Nephron progenitor cell (in vitro differentiated cells): ENCODE results near the gene FRMD5.

Experiments used
- DNase-seq: peaks from one replicate; pipeline ENCODE4 v3.0.0; 2021
- H3K27ac Mint-ChIP-seq: 2 replicates; pipeline ENCODE4 v1.8.0; 2021; ENCODE audit warnings: mild to moderate bottlenecking, moderate library complexity, mixed read lengths
- H3K27me3 Mint-ChIP-seq: 2 replicates; pipeline ENCODE4 v1.8.0; 2021; ENCODE audit warnings: mild to moderate bottlenecking, low read depth, mixed read lengths; ENCODE audit not compliant: poor library complexity
- H3K36me3 Mint-ChIP-seq: 2 replicates; pipeline ENCODE4 v1.8.0; 2021; ENCODE audit warnings: low read depth, mixed read lengths
- H3K4me1 Mint-ChIP-seq: 2 replicates; pipeline ENCODE4 v1.8.0; 2021; ENCODE audit warnings: mixed read lengths
- H3K4me3 Mint-ChIP-seq: 2 replicates; pipeline ENCODE4 v1.8.0; 2021; ENCODE audit warnings: mild to moderate bottlenecking, moderate library complexity, mixed read lengths
- H3K9me3 Mint-ChIP-seq: 2 replicates; pipeline ENCODE4 v1.8.0; 2021; ENCODE audit warnings: mild to moderate bottlenecking, moderate library complexity, mixed read lengths
- TF ChIP-seq, protein P1 (sequence below): fragments of 200-600 bp; sonication (generic); IDR thresholded peaks from 2 replicates; pipeline ENCODE4 v1.5.0; 2021; ENCODE audit warnings: antibody characterized with exemption

The FRMD5 gene

DNA sequence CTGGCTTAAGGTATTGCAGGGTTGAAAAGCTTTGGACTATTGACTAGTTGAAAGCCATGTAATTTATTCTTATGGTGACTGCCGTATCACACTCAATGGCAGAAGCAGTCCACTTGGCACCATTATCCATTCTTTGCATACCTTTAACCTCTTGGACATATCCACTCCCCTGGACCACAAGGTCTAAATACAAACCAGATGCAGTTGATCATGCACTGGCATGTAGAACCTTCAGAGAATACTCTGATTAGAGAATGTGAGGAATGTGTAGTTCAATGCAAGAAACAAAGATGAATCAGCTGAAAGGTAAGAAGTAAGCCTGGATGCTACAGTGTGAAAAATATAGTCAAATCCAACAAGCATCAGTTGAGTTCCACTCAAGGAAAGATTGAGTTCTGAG lies 93.1 kb downstream of the FRMD5 start:
- TF ChIP-seq, protein P1, sequence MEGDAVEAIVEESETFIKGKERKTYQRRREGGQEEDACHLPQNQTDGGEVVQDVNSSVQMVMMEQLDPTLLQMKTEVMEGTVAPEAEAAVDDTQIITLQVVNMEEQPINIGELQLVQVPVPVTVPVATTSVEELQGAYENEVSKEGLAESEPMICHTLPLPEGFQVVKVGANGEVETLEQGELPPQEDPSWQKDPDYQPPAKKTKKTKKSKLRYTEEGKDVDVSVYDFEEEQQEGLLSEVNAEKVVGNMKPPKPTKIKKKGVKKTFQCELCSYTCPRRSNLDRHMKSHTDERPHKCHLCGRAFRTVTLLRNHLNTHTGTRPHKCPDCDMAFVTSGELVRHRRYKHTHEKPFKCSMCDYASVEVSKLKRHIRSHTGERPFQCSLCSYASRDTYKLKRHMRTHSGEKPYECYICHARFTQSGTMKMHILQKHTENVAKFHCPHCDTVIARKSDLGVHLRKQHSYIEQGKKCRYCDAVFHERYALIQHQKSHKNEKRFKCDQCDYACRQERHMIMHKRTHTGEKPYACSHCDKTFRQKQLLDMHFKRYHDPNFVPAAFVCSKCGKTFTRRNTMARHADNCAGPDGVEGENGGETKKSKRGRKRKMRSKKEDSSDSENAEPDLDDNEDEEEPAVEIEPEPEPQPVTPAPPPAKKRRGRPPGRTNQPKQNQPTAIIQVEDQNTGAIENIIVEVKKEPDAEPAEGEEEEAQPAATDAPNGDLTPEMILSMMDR = no peak
- H3K36me3 Mint-ChIP-seq = no peaks in the 10 kb centered on the region
- H3K4me3 Mint-ChIP-seq = no peak overlapping the region
- H3K27me3 Mint-ChIP-seq = no peaks in the 10 kb centered on the region
- DNase-seq = no peak
- H3K4me1 Mint-ChIP-seq = peaks cover 4% of the 10 kb centered on the region
- H3K27ac Mint-ChIP-seq = no peak overlapping the region
- H3K9me3 Mint-ChIP-seq = no peaks in the 10 kb centered on the region

DNA sequence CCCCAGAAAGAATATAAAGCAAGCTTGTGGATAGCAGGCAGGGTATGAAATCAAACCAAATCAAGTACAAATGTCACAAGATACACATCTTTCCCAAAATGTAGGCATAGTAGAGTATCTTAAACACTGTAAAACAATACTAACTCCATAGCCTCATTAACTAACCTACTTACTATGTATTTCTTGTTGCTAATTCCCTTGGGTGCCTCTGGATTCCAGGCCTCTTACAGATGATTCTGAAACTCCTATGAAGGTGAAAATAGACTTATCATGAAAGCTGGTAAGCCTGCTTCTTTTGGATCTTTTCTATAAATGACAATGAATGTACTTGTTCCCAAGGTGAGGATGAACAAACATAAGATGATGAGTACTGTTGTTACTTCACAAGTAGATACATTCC lies 93.8 kb downstream of the FRMD5 start:
- Mint-ChIP-seq H3K27me3 (no peaks in the 10 kb centered on the region), H3K4me1 (peaks cover 4% of the 10 kb centered on the region), H3K9me3 (no peaks in the 10 kb centered on the region), H3K36me3 (no peaks in the 10 kb centered on the region), H3K27ac (no peak overlapping the region), H3K4me3 (no peak overlapping the region)
- DNase-seq = no peak
- TF ChIP-seq, protein P1 = no peak

DNA sequence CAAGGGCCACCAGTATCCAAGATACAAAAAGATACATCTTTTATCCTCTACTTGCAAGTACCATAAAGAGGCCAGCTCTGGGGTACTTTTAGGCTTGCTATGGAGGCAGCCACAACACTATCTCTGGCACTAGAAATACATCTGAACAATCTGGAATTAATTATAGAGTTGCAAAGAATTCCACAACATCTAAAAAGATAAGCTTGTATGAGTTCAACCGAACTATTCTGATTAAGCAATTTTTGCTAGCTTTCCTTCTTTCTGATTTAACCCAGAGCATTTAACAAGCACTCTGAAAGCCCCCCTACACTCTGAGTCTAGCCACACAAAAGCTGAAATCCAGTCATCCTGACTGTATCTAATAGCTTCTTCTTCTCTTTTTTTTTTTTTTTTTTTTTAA lies 95.4 kb downstream of the FRMD5 start:
- Mint-ChIP-seq H3K9me3 (no peaks in the 10 kb centered on the region), H3K27me3 (no peaks in the 10 kb centered on the region), H3K4me1 (peaks cover 4% of the 10 kb centered on the region)

DNA sequence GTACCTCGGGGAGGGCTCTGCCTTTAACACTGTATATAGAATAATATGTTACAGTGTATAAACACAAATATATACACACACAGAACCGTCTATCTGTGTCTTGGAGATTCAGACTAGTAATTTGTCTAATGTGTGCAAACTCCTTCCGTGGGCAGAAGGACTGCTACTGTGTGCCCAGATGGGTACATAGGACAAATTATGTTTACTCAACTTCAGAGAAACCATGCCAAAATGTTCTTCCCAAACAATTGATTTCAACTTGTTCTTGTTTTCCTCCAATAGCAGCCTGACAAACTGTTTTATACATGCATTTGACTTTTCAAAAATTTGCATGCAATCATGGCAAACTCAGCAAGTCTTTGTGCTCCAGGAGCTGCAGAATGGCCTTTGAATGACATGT lies 97.5 kb downstream of the FRMD5 start:
- peaks cover 4% of the 10 kb centered on the region for H3K4me1 Mint-ChIP-seq
- TF ChIP-seq, protein P1 = no peak
- H3K27me3 Mint-ChIP-seq = no peaks in the 10 kb centered on the region
- H3K36me3 Mint-ChIP-seq = no peaks in the 10 kb centered on the region
- H3K4me3 Mint-ChIP-seq = no peak overlapping the region
- DNase-seq = no peak
- no peaks in the 10 kb centered on the region for H3K9me3 Mint-ChIP-seq
- no peak overlapping the region for H3K27ac Mint-ChIP-seq

More for the DNA sequence above, 95.4 kb downstream of the FRMD5 start:
- TF ChIP-seq, protein P1 = no peak
- no peaks in the 10 kb centered on the region for H3K36me3 Mint-ChIP-seq
- H3K27ac Mint-ChIP-seq = no peak overlapping the region
- no peak for DNase-seq
- no peak overlapping the region for H3K4me3 Mint-ChIP-seq

DNA sequence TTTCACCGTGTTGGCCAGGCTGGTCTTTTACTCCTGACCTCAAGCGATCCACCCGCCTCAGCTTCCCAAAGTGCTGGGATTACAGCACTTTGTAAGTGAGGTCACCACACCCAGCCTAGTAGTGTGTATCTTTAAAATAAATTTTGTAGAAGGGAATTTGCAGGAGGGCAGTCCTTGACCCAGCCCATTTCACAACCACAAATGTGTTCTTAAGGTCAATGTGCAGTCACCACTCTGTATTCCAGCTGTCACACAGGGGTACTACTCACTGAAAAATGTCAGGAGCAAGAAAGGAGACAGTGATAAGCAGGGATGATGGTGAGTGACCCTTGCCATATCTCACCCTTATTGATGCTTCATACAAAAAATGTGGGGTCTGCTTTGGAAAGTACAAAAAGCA lies 98.5 kb downstream of the FRMD5 start:
- no peak for DNase-seq
- Mint-ChIP-seq H3K9me3 (no peaks in the 10 kb centered on the region), H3K27me3 (no peaks in the 10 kb centered on the region), H3K36me3 (no peaks in the 10 kb centered on the region), H3K27ac (no peak overlapping the region), H3K4me3 (no peak overlapping the region), H3K4me1 (no peaks in the 10 kb centered on the region)
- TF ChIP-seq, protein P1 = no peak

DNA sequence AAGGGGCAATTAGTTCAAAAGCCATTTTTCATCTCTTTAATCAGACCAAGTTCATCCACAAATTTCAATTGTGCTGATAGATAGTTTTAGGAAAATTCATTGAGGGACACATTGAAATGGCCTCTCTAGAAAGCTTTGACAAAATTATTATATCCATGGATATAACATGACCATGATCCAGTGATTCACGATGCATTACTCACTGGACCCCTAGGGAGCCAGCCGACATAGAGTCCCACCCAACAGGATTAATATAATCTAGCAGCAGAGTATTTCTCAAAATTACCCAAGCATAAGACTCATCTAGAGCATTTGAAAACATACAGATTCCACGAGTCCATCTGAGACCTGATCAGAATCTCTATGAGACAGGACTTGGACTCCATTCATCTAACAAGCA lies 100.3 kb downstream of the FRMD5 start:
- DNase-seq = no peak
- TF ChIP-seq, protein P1 = no peak
- no peaks in the 10 kb centered on the region for H3K9me3 Mint-ChIP-seq
- no peak overlapping the region for H3K27ac Mint-ChIP-seq
- H3K4me1 Mint-ChIP-seq = no peaks in the 10 kb centered on the region
- no peak overlapping the region for H3K4me3 Mint-ChIP-seq
- no peaks in the 10 kb centered on the region for H3K36me3 Mint-ChIP-seq
- H3K27me3 Mint-ChIP-seq = peaks cover 3% of the 10 kb centered on the region
